Liver (tissue), 3 donors: ENCODE data around the gene U2AF2.

Experiments
- JUND ChIP-seq, 2 donors: IDR thresholded peaks; 2 replicates each; pipeline ENCODE4 v1.6.1; 2016; ENCODE audit warnings: antibody characterized with exemption in 2 of 2
- RXRA ChIP-seq, 2 donors: IDR thresholded peaks; 2 replicates each; pipeline ENCODE4 v1.6.1; 2017 to 2018; ENCODE audit warnings: antibody characterized with exemption in 2 of 2, mild to moderate bottlenecking in 1 of 2
- YY1 ChIP-seq: IDR thresholded peaks from 2 replicates; pipeline ENCODE4 v1.6.1; 2016; ENCODE audit warnings: antibody characterized with exemption, mild to moderate bottlenecking
- TF ChIP-seq, protein P1 (sequence below): fragments of 150-350 bp; IDR thresholded peaks from 2 replicates; pipeline ENCODE4 v1.5.1; 2017; ENCODE audit warnings: improper control_type of control experiment, low read depth, low read length; ENCODE audit not compliant: missing input control
- donor health status: healthy.
- donor health status: healthy.

DNA sequence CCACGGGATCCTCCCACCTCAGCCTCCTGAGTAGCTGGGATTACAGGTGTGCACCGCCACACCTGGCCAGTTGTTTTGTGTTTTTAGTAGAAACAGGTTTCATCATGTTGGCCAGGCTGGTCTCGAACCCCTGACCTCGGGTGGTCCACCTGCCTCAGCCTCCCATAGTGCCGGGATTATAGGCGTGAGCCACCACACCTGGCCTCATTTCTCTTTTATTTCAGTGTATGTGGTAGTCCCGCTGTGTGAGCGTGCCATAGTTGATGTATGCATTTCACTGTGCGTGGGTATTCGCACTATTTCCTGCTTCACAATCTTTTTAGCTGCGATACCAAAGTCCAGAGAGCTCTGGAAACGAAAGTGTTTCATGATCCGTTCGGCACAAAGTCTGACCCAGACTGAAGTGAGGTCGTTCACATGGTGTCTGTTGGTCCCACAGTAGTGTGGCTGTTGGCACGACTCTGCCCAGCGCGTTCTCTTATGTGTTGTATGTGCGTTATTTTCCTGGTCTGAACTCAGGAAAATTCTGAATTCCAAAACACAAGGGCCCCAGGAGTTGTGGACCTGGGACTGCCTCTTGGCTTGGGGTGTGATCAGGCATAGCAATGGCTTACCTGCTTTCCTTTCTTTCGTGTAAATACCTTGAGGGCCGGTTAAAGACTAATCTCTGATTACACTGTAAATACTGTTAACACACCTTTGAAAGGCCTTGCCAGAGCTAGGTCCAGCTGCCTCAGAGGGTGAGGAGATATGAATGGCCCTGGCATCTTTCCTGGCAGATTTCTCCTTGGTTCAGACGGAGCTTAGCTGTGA lies 28.8 kb downstream of the U2AF2 start:
- TF ChIP-seq, protein P1, sequence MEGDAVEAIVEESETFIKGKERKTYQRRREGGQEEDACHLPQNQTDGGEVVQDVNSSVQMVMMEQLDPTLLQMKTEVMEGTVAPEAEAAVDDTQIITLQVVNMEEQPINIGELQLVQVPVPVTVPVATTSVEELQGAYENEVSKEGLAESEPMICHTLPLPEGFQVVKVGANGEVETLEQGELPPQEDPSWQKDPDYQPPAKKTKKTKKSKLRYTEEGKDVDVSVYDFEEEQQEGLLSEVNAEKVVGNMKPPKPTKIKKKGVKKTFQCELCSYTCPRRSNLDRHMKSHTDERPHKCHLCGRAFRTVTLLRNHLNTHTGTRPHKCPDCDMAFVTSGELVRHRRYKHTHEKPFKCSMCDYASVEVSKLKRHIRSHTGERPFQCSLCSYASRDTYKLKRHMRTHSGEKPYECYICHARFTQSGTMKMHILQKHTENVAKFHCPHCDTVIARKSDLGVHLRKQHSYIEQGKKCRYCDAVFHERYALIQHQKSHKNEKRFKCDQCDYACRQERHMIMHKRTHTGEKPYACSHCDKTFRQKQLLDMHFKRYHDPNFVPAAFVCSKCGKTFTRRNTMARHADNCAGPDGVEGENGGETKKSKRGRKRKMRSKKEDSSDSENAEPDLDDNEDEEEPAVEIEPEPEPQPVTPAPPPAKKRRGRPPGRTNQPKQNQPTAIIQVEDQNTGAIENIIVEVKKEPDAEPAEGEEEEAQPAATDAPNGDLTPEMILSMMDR: no peak
- TF ChIP-seq RXRA (IDR thresholded peaks at IDR 0.05): peak; percentile 89 to 94
- peak; percentile 68 for TF ChIP-seq YY1
- no peak for TF ChIP-seq JUND (IDR thresholded peaks at IDR 0.05)
